ENCODE results near the gene MPP2.

Gene MPP2

GRCh38 chr17:43915559-43915958, 8.2 kb upstream of the MPP2 start:
- DNase-seq, result no peak
- H3K79me2 ChIP-seq (ENCODE audit: low read length), result no peaks in the 10 kb centered on the region
- no peak overlapping the region for H2AFZ ChIP-seq (ENCODE audit: low read length)
- H4K20me1 ChIP-seq (ENCODE audit: insufficient read depth, low read length), result no peaks in the 10 kb centered on the region
- H3K9ac ChIP-seq (ENCODE audit: low read length), result no peak overlapping the region
- TF ChIP-seq EZH2 (optimal IDR thresholded peaks at IDR 0.05; ENCODE audit: low read depth, low read length) (no peak), CTCF (IDR thresholded peaks at IDR 0.05; ENCODE audit: low read length) (no peak), EZH2phosphoT487 (IDR thresholded peaks at IDR 0.05; ENCODE audit: low read length) (no peak)
- no peak overlapping the region for H3K27ac ChIP-seq (ENCODE audit: low read length)
- no peaks in the 10 kb centered on the region for H3K9me3 ChIP-seq (replicated peaks; ENCODE audit: insufficient read depth, low read length)
- H3K9me2 ChIP-seq (replicated peaks; ENCODE audit: insufficient read depth, low read length), result no peaks in the 10 kb centered on the region
- H3K4me2 ChIP-seq (ENCODE audit: low read depth, low read length), result no peak overlapping the region; the same call in 1 of the 2 replicates
- no peak overlapping the region for H3K4me3 ChIP-seq (ENCODE audit: low read length)
- H3K27me3 ChIP-seq (replicated peaks; ENCODE audit: insufficient read depth, low read length), result no peaks in the 10 kb centered on the region
- H3F3A ChIP-seq (ENCODE audit: insufficient read depth, low read length), result peaks cover 2% of the 10 kb centered on the region; the same call in 1 of the 2 replicates
- H3K36me3 ChIP-seq (replicated peaks; ENCODE audit: insufficient read depth, low read length), result no peaks in the 10 kb centered on the region
- H3K4me1 ChIP-seq (ENCODE audit: low read length), result no peaks in the 10 kb centered on the region

GRCh38 chr17:43914451-43914850, 7.1 kb upstream of the MPP2 start:
- no peaks in the 10 kb centered on the region for H3K36me3 ChIP-seq (replicated peaks; ENCODE audit: insufficient read depth, low read length)

GRCh38 chr17:43913584-43913983, 6.2 kb upstream of the MPP2 start:
- Histone ChIP-seq H3K27me3 (replicated peaks; ENCODE audit: insufficient read depth, low read length) (no peaks in the 10 kb centered on the region), H4K20me1 (ENCODE audit: insufficient read depth, low read length) (no peaks in the 10 kb centered on the region), H3K27ac (ENCODE audit: low read length) (no peak overlapping the region), H3K4me1 (ENCODE audit: low read length) (no peaks in the 10 kb centered on the region), H3F3A (ENCODE audit: insufficient read depth, low read length) (peaks cover 2% of the 10 kb centered on the region; the same call in 1 of the 2 replicates), H3K9ac (ENCODE audit: low read length) (no peak overlapping the region), H3K4me3 (ENCODE audit: low read length) (no peak overlapping the region), H3K9me2 (replicated peaks; ENCODE audit: insufficient read depth, low read length) (no peaks in the 10 kb centered on the region), H3K79me2 (ENCODE audit: low read length) (no peaks in the 10 kb centered on the region), H3K36me3 (replicated peaks; ENCODE audit: insufficient read depth, low read length) (no peaks in the 10 kb centered on the region), H2AFZ (ENCODE audit: low read length) (no peak overlapping the region), H3K4me2 (ENCODE audit: low read depth, low read length) (no peak overlapping the region), H3K9me3 (replicated peaks; ENCODE audit: insufficient read depth, low read length) (no peaks in the 10 kb centered on the region)
- DNase-seq, result no peak
- TF ChIP-seq CTCF (IDR thresholded peaks at IDR 0.05; ENCODE audit: low read length) (no peak), EZH2phosphoT487 (IDR thresholded peaks at IDR 0.05; ENCODE audit: low read length) (no peak), EZH2 (optimal IDR thresholded peaks at IDR 0.05; ENCODE audit: low read depth, low read length) (no peak)

More at GRCh38 chr17:43914451-43914850, 7.1 kb upstream of the MPP2 start:
- Histone ChIP-seq H3K9me3 (replicated peaks; ENCODE audit: insufficient read depth, low read length) (no peaks in the 10 kb centered on the region), H3K9me2 (replicated peaks; ENCODE audit: insufficient read depth, low read length) (no peaks in the 10 kb centered on the region), H3K79me2 (ENCODE audit: low read length) (no peaks in the 10 kb centered on the region), H3K4me1 (ENCODE audit: low read length) (no peaks in the 10 kb centered on the region), H3K27me3 (replicated peaks; ENCODE audit: insufficient read depth, low read length) (no peaks in the 10 kb centered on the region), H2AFZ (ENCODE audit: low read length) (no peak overlapping the region), H3K4me3 (ENCODE audit: low read length) (no peak overlapping the region), H3K27ac (ENCODE audit: low read length) (no peak overlapping the region), H3K9ac (ENCODE audit: low read length) (no peak overlapping the region), H4K20me1 (ENCODE audit: insufficient read depth, low read length) (no peaks in the 10 kb centered on the region), H3F3A (ENCODE audit: insufficient read depth, low read length) (peaks cover 2% of the 10 kb centered on the region; the same call in 1 of the 2 replicates), H3K4me2 (ENCODE audit: low read depth, low read length) (no peak overlapping the region)
- DNase-seq, result no peak
- TF ChIP-seq EZH2 (optimal IDR thresholded peaks at IDR 0.05; ENCODE audit: low read depth, low read length), result no peak
- no peak for TF ChIP-seq CTCF (IDR thresholded peaks at IDR 0.05; ENCODE audit: low read length)
- TF ChIP-seq EZH2phosphoT487 (IDR thresholded peaks at IDR 0.05; ENCODE audit: low read length), result no peak

Measured in MM.1S (cell line).